ENCODE data around the gene GPC3.

DNA sequence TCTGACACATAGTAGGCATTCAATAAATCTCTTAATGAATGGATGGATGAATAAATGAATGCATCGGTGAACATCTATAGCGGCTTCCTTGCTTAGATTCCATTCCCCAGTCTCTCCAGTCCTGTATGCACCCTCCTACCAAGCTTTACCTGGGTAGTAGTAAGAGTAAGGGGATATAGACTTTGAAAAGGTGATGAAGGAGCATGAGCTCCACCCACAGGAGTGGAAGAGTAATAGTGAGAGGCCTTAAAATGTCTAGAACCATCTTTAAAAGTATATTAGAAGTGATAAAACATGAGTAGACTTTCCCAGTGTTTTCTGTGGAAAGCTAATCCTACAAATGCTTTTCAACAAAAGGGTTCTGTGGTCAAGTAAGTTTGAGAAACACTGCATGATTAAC, 35.5 kb upstream of the GPC3 start:
- no peak for TF ChIP-seq POLR2A (IDR thresholded peaks at IDR 0.05)
- TF ChIP-seq, protein P1, sequence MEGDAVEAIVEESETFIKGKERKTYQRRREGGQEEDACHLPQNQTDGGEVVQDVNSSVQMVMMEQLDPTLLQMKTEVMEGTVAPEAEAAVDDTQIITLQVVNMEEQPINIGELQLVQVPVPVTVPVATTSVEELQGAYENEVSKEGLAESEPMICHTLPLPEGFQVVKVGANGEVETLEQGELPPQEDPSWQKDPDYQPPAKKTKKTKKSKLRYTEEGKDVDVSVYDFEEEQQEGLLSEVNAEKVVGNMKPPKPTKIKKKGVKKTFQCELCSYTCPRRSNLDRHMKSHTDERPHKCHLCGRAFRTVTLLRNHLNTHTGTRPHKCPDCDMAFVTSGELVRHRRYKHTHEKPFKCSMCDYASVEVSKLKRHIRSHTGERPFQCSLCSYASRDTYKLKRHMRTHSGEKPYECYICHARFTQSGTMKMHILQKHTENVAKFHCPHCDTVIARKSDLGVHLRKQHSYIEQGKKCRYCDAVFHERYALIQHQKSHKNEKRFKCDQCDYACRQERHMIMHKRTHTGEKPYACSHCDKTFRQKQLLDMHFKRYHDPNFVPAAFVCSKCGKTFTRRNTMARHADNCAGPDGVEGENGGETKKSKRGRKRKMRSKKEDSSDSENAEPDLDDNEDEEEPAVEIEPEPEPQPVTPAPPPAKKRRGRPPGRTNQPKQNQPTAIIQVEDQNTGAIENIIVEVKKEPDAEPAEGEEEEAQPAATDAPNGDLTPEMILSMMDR (IDR thresholded peaks at IDR 0.05) = no peak
